Activated T-cell treated with anti-CD3 and anti-CD28 coated beads, Interleukin-2, amount 50 U/mL, for 4 hours (primary cell): Measurements from ENCODE around the gene PGA4. TPM values are rescaled to one million over a fixed set of nuclear protein-coding genes. Genes with fewer than 3 reads are reported as not detected.
"Not testable (repeated sequence)": the region's sequence is repeated elsewhere in the genome, so short reads cannot be mapped to it uniquely, and the experiment has no call there.

Experiments
- ATAC-seq, 2 donors: fragments of 200-7000 bp; cut with Tn5 transposase; one replicate each; pipeline ENCODE4 v1.10.0; 2021
- DNase-seq: peaks from one replicate; pipeline ENCODE4 v3.0.0-alpha.2; 2020
- H3K27me3 Mint-ChIP-seq: one replicate; pipeline ENCODE4 v1.8.0; 2021; ENCODE audit warnings: low read depth, mixed read lengths
- H3K36me3 Mint-ChIP-seq: one replicate; pipeline ENCODE4 v1.8.0; 2022; ENCODE audit warnings: mixed read lengths; ENCODE audit not compliant: insufficient read depth
- H3K4me1 Mint-ChIP-seq: one replicate; pipeline ENCODE4 v1.8.0; 2021; ENCODE audit warnings: low read depth, mixed read lengths
- H3K4me3 Mint-ChIP-seq: one replicate; pipeline ENCODE4 v1.8.0; 2021; ENCODE audit warnings: mild to moderate bottlenecking, moderate library complexity, mixed read lengths
- H3K9me3 Mint-ChIP-seq: one replicate; pipeline ENCODE4 v1.8.0; 2021; ENCODE audit warnings: mixed read lengths
- total RNA-seq, 3 donors: library from RNA; stranded (reverse); gene quantifications; one replicate each; pipeline ENCODE4 v1.2.1, GENCODE V29; 2021

The PGA4 gene
- total RNA-seq: not detected

DNA sequence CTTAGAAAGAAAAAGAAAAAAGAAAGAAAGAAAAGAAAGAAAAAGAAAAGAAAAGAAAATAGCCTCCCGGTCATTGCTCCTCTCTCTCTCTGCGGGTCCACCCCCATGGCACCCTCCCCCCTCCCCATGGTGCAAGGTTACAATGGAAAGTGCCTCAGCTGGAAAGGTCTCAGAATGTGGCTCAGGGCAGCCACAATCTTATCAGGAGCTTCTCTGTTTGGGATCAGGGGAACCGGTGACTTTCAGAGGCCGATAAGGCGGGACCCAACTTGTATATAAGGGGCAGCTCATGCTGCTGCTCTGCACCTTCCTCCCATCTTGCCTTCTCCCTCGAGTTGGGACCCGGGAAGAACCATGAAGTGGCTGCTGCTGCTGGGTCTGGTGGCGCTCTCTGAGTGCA is at the start of gene PGA4:
Gene PGA4 (plus strand): TSS at position 301 of the 400 bp plus-strand sequence. CDS start 54 bp downstream, at position 355.
- H3K36me3 Mint-ChIP-seq, ATAC-seq, H3K4me3 Mint-ChIP-seq, H3K4me1 Mint-ChIP-seq, H3K9me3 Mint-ChIP-seq, DNase-seq, H3K27me3 Mint-ChIP-seq: not testable (repeated sequence)

DNA sequence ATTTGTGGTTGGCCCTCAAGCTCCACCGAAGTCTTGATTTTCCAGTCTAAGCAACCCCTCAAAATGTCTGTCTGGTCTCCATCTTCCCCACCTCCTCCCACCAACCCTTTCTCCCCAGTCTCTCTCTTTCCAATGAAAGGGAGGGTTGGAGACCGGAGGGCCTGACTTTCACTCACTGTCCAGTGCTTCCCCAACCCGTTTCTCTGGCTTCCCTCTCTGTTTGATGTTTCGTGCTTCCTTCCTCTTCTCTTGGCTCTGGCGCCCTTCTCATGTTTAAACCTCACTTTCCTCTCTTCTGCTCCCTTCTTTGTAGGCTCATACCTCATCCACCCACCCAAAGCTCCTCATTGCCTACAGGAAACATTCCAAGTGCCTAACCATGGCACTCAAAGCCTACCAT is 49.8 kb upstream of the PGA4 start:
- Mint-ChIP-seq H3K9me3 (peaks cover 5% of the 10 kb centered on the region), H3K27me3 (no peaks in the 10 kb centered on the region), H3K4me3 (no peak overlapping the region), H3K4me1 (peaks cover 21% of the 10 kb centered on the region), H3K36me3 (no peaks in the 10 kb centered on the region)
- ATAC-seq (no peak), DNase-seq (no peak)

DNA sequence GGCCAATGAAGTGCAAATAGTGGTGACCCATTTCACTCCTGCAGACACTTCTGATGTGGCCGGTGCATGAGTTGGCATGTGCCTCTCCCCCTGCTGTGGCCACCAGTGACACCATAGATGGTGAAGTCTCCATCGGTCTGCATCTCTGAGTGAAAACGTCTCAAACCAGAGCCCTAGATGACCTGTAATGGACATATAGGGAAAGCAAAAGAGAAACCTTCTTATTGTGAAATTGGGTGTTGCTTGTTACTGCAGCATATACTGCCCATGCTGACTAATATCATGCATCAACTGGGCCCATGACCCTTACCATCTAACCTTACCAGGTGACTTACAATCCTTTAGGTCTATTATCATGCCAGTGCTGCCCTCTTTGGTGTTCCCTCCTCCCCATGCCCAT is 49.3 kb upstream of the PGA4 start:
- DNase-seq (no peak), ATAC-seq (no peak)
- Mint-ChIP-seq H3K9me3 (peaks cover 5% of the 10 kb centered on the region), H3K4me3 (no peak overlapping the region), H3K4me1 (peaks cover 16% of the 10 kb centered on the region), H3K27me3 (no peaks in the 10 kb centered on the region), H3K36me3 (no peaks in the 10 kb centered on the region)

DNA sequence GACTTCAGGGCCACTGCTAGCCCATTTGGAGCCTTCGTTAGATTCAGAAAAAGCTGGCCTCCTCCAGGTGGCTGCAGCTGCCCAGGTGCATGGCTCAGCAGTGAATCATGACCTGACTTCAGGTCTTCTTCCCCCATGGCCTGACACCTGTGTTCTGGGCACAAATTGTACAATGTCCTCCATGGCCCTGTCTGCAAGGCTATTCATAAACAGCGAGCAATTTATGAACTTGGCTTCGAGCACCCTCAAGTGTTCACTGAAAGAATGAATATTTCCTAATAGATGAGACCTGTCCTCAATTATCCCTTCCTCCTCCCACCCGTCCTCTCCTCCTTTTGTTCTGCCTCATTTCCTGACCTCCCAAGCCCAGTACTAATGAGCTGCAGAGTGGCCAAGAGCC is 48.7 kb upstream of the PGA4 start:
- Mint-ChIP-seq H3K9me3 (peaks cover 5% of the 10 kb centered on the region), H3K36me3 (no peaks in the 10 kb centered on the region), H3K4me1 (peaks cover 13% of the 10 kb centered on the region), H3K27me3 (no peaks in the 10 kb centered on the region), H3K4me3 (no peak overlapping the region)
- DNase-seq: no peak
- no peak for ATAC-seq

DNA sequence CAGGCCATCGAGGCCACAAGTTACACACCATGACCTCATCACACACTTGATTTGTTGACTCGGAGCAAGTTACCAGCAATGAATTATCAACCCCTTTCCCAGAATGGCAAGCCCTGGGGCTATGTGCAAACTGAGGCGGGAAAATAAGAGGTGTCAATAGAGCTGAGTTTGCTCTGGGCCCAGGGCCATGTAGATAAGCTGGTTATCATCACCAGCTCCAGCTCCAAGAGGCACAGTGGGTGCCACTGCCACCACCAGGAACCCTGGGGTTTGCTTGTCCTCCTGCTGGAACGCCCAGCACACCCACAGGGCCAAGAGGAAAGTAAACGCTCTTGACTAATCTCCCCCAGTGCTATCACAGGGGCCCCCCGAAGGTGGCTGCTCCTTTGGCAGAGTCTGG is 47.9 kb upstream of the PGA4 start:
- H3K27me3 Mint-ChIP-seq: no peaks in the 10 kb centered on the region
- H3K4me3 Mint-ChIP-seq: no peak overlapping the region
- peaks cover 5% of the 10 kb centered on the region for H3K9me3 Mint-ChIP-seq
- no peak for ATAC-seq
- H3K4me1 Mint-ChIP-seq: peaks cover 13% of the 10 kb centered on the region
- no peak for DNase-seq
- no peaks in the 10 kb centered on the region for H3K36me3 Mint-ChIP-seq

DNA sequence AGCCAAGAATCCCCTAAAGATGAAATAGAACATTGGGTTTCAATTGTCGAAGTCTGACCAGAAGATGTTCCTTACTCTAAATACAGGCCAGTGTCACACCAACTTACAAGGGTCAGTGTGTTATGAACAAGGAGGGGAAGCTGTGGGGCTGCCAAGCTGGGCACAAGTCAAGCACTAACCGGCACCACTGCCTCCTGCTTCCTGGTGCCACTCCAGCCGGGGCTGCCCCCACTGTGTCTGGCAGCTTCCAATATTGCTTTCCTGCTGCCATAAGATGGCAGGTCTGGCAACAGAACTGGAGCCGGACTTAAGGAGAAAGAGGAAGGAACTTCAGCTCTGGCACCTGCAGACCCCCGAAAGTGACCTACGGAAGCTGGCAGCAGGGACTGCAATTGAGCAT is 47.2 kb upstream of the PGA4 start:
- H3K4me3 Mint-ChIP-seq: no peak overlapping the region
- peaks cover 5% of the 10 kb centered on the region for H3K9me3 Mint-ChIP-seq
- H3K4me1 Mint-ChIP-seq: peaks cover 13% of the 10 kb centered on the region
- H3K36me3 Mint-ChIP-seq: no peaks in the 10 kb centered on the region
- H3K27me3 Mint-ChIP-seq: no peaks in the 10 kb centered on the region
- ATAC-seq: no peak
- DNase-seq: no peak

DNA sequence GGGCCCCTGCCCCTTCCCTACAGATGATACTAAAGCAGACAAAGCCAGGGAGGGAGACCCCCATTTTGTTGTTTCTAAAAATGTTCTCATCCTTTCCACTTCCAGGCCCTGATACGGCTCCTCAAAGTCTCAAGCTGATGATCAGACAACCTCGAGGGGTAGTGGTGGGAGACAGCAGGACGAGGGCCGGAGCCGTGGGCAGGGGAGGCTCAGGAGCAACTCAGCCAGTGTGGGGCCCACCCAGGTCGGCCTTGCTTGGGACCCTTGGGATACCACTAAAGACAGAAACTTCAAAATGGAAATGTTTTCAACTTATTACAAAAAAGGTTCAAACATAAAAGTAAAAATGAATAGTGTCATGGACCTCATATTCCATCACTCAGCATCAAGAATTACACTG is 45.7 kb upstream of the PGA4 start:
- Mint-ChIP-seq H3K27me3 (no peaks in the 10 kb centered on the region), H3K4me3 (no peak overlapping the region), H3K36me3 (no peaks in the 10 kb centered on the region), H3K9me3 (peaks cover 5% of the 10 kb centered on the region), H3K4me1 (peaks cover 13% of the 10 kb centered on the region)
- ATAC-seq (no peak), DNase-seq (no peak)

DNA sequence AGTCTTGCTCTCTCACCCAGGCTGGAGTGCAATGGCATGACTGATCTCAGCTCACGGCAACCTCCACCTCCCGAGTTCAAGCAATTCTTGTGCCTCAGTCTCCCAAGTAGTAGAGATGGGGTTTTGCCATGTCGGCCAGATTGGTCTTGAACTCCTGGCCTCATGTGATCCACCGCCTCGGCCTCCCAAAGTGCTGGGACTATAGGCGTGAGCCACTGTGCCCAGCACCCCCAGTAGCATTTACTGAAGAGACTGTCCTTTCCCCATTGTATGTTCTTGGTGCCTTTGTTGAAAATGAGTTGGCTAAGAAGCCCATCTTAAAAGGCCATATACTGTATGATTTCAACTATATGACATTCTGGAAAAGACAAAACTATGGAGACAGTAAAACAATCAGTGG is 41.9 kb upstream of the PGA4 start:
- ATAC-seq, DNase-seq, H3K9me3 Mint-ChIP-seq, H3K27me3 Mint-ChIP-seq, H3K36me3 Mint-ChIP-seq, H3K4me1 Mint-ChIP-seq, H3K4me3 Mint-ChIP-seq: not testable (repeated sequence)

DNA sequence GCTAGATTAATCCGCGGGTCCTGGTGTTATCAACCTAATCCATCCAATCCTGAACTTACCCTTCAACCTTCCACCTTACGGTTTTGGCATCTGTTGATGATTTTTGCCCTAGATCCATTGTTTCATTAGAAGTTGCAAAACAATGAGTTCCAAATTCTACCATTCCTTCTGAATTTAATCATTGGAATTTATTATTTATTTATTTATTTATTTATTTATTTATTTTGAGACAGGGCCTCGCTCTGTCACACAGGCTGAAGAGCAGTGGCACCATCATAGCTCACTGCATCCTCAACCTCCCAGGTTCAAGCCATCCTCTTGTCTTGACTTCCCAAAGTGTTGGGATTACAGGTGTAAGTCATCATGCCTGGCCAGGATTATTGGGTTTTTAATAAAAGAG is 40.7 kb upstream of the PGA4 start:
- Mint-ChIP-seq H3K9me3 (no peaks in the 10 kb centered on the region), H3K4me1 (no peaks in the 10 kb centered on the region), H3K36me3 (no peaks in the 10 kb centered on the region), H3K4me3 (no peak overlapping the region), H3K27me3 (no peaks in the 10 kb centered on the region)
- ATAC-seq (no peak), DNase-seq (no peak)

DNA sequence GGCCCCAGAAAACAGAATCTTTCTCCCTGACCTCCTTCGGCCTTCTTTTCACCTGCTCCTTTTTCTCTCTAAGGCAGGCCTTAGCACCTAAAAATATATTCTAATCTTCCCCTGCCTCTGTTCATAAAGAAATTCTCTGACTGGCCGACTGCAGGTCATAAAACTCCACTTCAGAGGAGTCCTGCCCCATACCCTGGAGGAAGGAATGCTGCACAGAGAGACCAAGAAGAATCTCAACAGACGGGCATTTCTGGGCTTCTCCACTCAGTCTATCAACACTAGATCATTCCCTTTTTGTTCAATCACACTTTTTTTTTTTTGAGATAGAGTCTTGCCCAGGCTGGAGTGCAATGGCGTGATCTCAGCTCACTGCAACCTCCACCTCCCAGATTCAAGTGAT is 38.5 kb upstream of the PGA4 start:
- H3K9me3 Mint-ChIP-seq: no peaks in the 10 kb centered on the region
- ATAC-seq (no peak), DNase-seq (no peak)
- H3K36me3 Mint-ChIP-seq: no peaks in the 10 kb centered on the region
- H3K4me1 Mint-ChIP-seq: no peaks in the 10 kb centered on the region
- no peak overlapping the region for H3K4me3 Mint-ChIP-seq
- H3K27me3 Mint-ChIP-seq: no peaks in the 10 kb centered on the region

DNA sequence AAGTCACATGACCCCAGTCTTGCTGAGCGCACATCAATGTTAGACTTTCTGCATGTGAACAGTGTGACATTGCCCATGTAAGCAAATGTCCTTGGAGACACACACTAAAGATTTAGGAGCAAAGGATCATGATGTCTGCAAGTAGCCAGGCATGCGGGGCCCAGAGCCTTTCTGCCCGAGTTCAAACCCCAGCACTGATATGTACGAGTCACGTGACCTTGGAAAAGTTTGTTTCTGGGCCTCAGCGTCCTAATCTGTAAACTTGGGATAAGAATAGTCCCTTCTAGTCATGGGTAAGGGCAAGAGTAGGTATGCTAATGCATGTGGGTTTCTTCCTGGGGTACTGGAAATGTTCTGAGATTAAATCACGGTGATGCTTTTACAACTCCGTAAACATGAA is 35.6 kb upstream of the PGA4 start:
- ATAC-seq (no peak), DNase-seq (no peak)
- Mint-ChIP-seq H3K36me3 (no peaks in the 10 kb centered on the region), H3K4me3 (no peak overlapping the region), H3K9me3 (no peaks in the 10 kb centered on the region), H3K27me3 (peaks cover 3% of the 10 kb centered on the region), H3K4me1 (no peaks in the 10 kb centered on the region)

DNA sequence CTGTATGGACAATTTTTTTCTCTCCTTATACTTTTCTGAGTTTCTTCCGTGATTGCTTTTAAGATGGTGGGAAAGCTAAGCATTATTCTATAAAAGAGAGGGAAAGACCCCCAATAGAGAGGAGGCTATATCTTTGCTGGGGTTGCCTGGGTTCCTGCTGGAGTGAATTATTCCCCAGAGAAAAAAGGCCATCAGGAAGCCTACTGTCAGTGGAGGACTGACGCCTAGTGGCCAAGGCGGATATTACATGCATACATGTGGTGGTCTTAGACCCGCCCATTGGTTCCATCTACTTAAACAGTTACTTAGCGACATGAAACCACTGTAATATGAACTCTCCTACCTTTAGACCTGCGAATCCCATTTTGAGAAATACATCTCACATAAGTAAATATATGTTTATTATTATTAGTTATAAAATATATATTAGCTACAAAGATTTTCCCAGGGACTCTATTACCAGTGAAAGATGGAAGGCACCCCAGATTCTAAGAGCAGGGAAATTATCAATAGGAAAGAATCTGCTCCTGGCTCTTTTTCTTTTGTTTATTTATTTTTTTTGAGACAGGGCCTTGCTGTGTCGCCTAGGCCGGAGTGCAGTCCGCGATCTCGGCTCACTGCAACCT is 34.5 kb upstream of the PGA4 start:
- Mint-ChIP-seq H3K9me3 (no peaks in the 10 kb centered on the region), H3K36me3 (no peaks in the 10 kb centered on the region), H3K27me3 (peaks cover 3% of the 10 kb centered on the region), H3K4me1 (no peaks in the 10 kb centered on the region), H3K4me3 (no peak overlapping the region)
- DNase-seq (peak; percentile 82), ATAC-seq (peak; percentile 82 to 88)

DNA sequence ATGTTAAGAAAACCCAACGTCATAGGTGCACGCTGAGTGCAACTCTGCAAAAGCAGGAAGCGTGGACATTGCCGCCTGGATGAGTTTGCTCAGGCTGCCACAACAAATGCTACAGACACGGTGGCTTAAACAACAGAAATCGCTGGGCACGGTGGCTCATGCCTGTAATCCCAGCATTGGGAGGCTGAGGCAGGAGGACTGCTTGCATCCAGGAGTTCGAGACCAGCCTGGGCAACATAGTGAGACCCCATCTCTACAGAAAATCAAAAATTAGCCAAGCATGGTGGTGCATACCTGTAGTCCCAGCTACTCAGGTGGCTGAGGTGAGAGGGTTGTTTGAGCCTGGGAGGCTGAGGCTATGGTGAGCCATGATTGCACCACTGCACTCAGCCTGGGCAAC is 32.2 kb upstream of the PGA4 start:
- no peaks in the 10 kb centered on the region for H3K36me3 Mint-ChIP-seq
- H3K9me3 Mint-ChIP-seq: no peaks in the 10 kb centered on the region
- no peak overlapping the region for H3K4me3 Mint-ChIP-seq
- DNase-seq (no peak), ATAC-seq (no peak)
- no peaks in the 10 kb centered on the region for H3K4me1 Mint-ChIP-seq
- H3K27me3 Mint-ChIP-seq: peaks cover 4% of the 10 kb centered on the region

DNA sequence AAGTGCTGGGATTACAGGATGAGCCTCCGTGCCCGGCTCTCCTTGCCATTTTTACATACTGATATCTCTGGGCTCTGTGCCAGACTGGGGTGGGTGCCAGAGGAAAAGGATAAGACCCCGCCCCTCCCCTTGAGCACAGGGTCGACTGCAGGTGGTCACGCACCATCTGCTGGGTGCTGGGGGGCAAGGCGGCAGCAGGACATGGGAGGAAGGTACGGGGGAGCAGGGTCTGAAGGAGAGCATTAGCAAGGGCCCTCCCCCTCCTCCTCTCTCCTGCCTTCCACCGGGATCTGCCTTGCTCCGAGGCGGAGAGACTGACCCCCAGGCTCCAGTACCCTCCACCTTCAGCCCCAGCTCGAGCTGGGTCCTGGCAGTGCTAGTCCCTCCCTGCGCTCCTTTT is 28.6 kb upstream of the PGA4 start:
- DNase-seq (no peak), ATAC-seq (no peak)
- Mint-ChIP-seq H3K36me3 (no peaks in the 10 kb centered on the region), H3K9me3 (no peaks in the 10 kb centered on the region), H3K4me1 (no peaks in the 10 kb centered on the region), H3K27me3 (peaks cover 8% of the 10 kb centered on the region), H3K4me3 (no peak overlapping the region)

DNA sequence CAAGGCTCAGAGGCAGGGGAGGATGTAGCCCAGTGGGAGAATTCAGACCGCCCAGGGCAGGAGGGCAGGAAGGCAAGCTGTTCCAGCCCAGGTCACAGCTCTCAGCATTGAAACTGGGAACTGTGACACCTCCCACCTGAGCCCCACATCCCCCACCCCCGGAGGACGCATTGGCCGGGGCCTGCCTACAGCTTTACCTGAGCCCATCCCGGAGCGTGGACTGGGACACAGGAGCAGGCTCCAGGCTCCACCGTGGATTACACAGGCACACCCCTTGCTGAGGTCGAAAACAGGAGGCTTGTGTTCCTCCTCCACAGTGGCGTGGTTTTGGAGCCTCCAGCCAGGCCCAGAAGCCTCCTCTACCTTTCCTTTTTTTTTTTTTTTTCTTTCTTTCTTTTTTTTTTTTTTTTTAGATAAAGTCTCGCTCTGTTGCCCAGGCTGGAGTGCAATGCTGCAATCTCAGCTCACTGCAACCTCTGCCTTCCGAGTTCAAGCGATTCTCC is 27.9 kb upstream of the PGA4 start:
- no peaks in the 10 kb centered on the region for H3K36me3 Mint-ChIP-seq
- no peak for DNase-seq
- H3K4me3 Mint-ChIP-seq: no peak overlapping the region
- H3K9me3 Mint-ChIP-seq: no peaks in the 10 kb centered on the region
- no peaks in the 10 kb centered on the region for H3K4me1 Mint-ChIP-seq
- peaks cover 8% of the 10 kb centered on the region for H3K27me3 Mint-ChIP-seq
- ATAC-seq: no peak
